Esophagus squamous epithelium (tissue), 5 donors: Measurements from ENCODE around the gene SELENOM. TPM values are rescaled to one million over a fixed set of nuclear protein-coding genes. Genes with fewer than 3 reads are reported as not detected.
A peak's percentile ranks its signal among the peaks of the same experiment; 100 is the strongest.
"Not testable (repeated sequence)": the region's sequence is repeated elsewhere in the genome, so short reads cannot be mapped to it uniquely, and the experiment has no call there.

Experiments used
- DNase-seq: peaks from one replicate; lab custom pipeline; 2025; lab: John Stamatoyannopoulos, UW
- H3K27ac ChIP-seq, 4 donors: fragments of 200-600 bp; sonication (generic); one replicate each; pipeline ENCODE4 v1.5.1; 2016 to 2019; ENCODE audit warnings: mild to moderate bottlenecking in 1 of 4
- H3K27me3 ChIP-seq, 4 donors: fragments of 200-600 bp; sonication (generic); 1 replicate in 3 of 4; 2 replicates in 1 of 4; pipeline versions ENCODE4 v1.5.1 to v1.6.0; 2017 to 2021; ENCODE audit warnings: antibody characterized with exemption in 1 of 4
- H3K36me3 ChIP-seq, 3 donors: fragments of 200-600 bp; sonication (generic); one replicate each; pipeline ENCODE4 v1.5.1; 2016 to 2019
- H3K4me1 ChIP-seq, 3 donors: fragments of 200-600 bp; sonication (generic); one replicate each; pipeline ENCODE4 v1.5.1; 2017 to 2019
- H3K4me3 ChIP-seq, 4 donors: fragments of 200-600 bp; sonication (generic); 1 replicate in 3 of 4; 2 replicates in 1 of 4; pipeline ENCODE4 v1.5.1; 2016 to 2019; ENCODE audit warnings: mild to moderate bottlenecking in 2 of 4, moderate library complexity in 1 of 4
- H3K9me3 ChIP-seq, 3 donors: fragments of 200-600 bp; sonication (generic); one replicate each; pipeline ENCODE4 v1.5.1; 2016 to 2019
- CTCF ChIP-seq, 6 experiments: fragments of 450-650 bp in 4 of 6; fragments of 200-600 bp in 2 of 6; sonication (generic) in 2 of 6; IDR thresholded peaks; one replicate each; pipeline ENCODE4 v1.5.1; 2016 to 2019; ENCODE audit warnings: antibody characterized with exemption in 6 of 6, mild to moderate bottlenecking in 4 of 6, moderate library complexity in 4 of 6
- POLR2A ChIP-seq, 4 donors: fragments of 450-650 bp; IDR thresholded peaks; one replicate each; pipeline ENCODE4 v1.6.1; 2017; ENCODE audit warnings: antibody characterized with exemption in 4 of 4, mild to moderate bottlenecking in 4 of 4, moderate library complexity in 3 of 4
- WGBS, 2 donors: methylation state at CpG; one replicate each; pipeline ENCODE4 v1.1.5; 2018; 5-methylcytosine and 5-hydroxymethylcytosine counted together
- intact Hi-C: fragments of 100-400 bp; cut with DNase I; formaldehyde crosslinking; loops from one replicate; pipeline ENCODE4 v1.15.0; 2022
- total RNA-seq, 4 donors: library from RNA; depleted of rRNA; stranded (reverse); fragments of >200 nt; gene quantifications; one replicate each; pipeline ENCODE4 v1.1.0, GENCODE V29; 2016
- donor health status: DM: yes; HTN: yes; CAD: no.

The SELENOM gene
- total RNA-seq, 4 donors from 2014 or later, result 13.3 to 291 (median 67.6) TPM

GRCh38 chr22:31068970-31069369 is 38.4 kb downstream of the SELENOM start:
- 43 to 53% methylated on average over 6 of the region's 11 CpGs for WGBS, 2 donors
- Histone ChIP-seq H3K9me3 (no peaks in the 10 kb centered on the region), H3K36me3 (no peaks in the 10 kb centered on the region), H3K4me3 (no peak overlapping the region), H3K27me3 (no peaks in the 10 kb centered on the region), H3K4me1 (peaks cover 4 to 16% (median 6%) of the 10 kb centered on the region in 3 donors), H3K27ac (no peak overlapping the region)
- intact Hi-C loops, result no loop called here
- no peak for DNase-seq
- TF ChIP-seq POLR2A (IDR thresholded peaks at IDR 0.05) (no peak), CTCF (IDR thresholded peaks at IDR 0.05) (no peak)

GRCh38 chr22:31064369-31064768 is 43.0 kb downstream of the SELENOM start:
- DNase-seq, result no peak
- no peaks in the 10 kb centered on the region for H3K9me3 ChIP-seq
- intact Hi-C loops, result no loop called here
- peaks cover 1 to 16% (median 4%) of the 10 kb centered on the region in 3 donors for H3K4me1 ChIP-seq
- 91 to 94% methylated on average over 6 of the region's 6 CpGs for WGBS, 2 donors
- no peak overlapping the region for H3K4me3 ChIP-seq
- H3K36me3 ChIP-seq, result no peaks in the 10 kb centered on the region
- TF ChIP-seq POLR2A (IDR thresholded peaks at IDR 0.05) (no peak), CTCF (IDR thresholded peaks at IDR 0.05) (no peak)
- H3K27ac ChIP-seq, result no peak overlapping the region
- no peaks in the 10 kb centered on the region for H3K27me3 ChIP-seq

- H3K9me3 ChIP-seq, result no peaks in the 10 kb centered on the region
- TF ChIP-seq CTCF (IDR thresholded peaks at IDR 0.05) (peak in 1 of 6 experiments; percentile 3), POLR2A (IDR thresholded peaks at IDR 0.05) (no peak)
- no peaks in the 10 kb centered on the region for H3K36me3 ChIP-seq
- H3K27me3 ChIP-seq, result no peaks in the 10 kb centered on the region
- H3K27ac ChIP-seq, result no peak overlapping the region
- no peak for DNase-seq
- H3K4me1 ChIP-seq, result peaks cover 0 to 9% (median 0%) of the 10 kb centered on the region in 3 donors
- intact Hi-C loops, result no loop called here
- 32 to 50% methylated on average over 2 of the region's 2 CpGs for WGBS, 2 donors
- H3K4me3 ChIP-seq, result no peak overlapping the region
These were observed 44.7 kb downstream of the SELENOM start for GRCh38 chr22:31062566-31063230.

GRCh38 chr22:31059663-31060062 is 47.7 kb downstream of the SELENOM start:
- H3K4me3 ChIP-seq, DNase-seq, H3K27me3 ChIP-seq, H3K27ac ChIP-seq, H3K9me3 ChIP-seq, H3K36me3 ChIP-seq, intact Hi-C loops: not testable (repeated sequence)
- H3K4me1 ChIP-seq, result peaks cover 11 to 34% (median 13%) of the 10 kb centered on the region in 3 donors
- 66 to 69% methylated on average over 5 to 6 of the region's 6 CpGs for WGBS, 2 donors

GRCh38 chr22:31056986-31057599 is 50.3 kb downstream of the SELENOM start:
- intact Hi-C loops, result no loop called here
- Histone ChIP-seq H3K9me3 (no peaks in the 10 kb centered on the region), H3K27me3 (no peaks in the 10 kb centered on the region), H3K36me3 (no peaks in the 10 kb centered on the region), H3K27ac (peak overlapping the region in 3 of 4 donors; percentile 88 to 93 (median 90)), H3K4me1 (peaks cover 11 to 32% (median 15%) of the 10 kb centered on the region in 3 donors), H3K4me3 (no peak overlapping the region)
- no peak for DNase-seq
- 53 to 77% methylated on average over 5 of the region's 5 CpGs for WGBS, 2 donors
- TF ChIP-seq CTCF (IDR thresholded peaks at IDR 0.05) (no peak), POLR2A (IDR thresholded peaks at IDR 0.05) (no peak)
